ENCODE data around the gene PRDM16. TPM values are rescaled to one million over a fixed set of nuclear protein-coding genes. Genes with fewer than 3 reads are reported as not detected.

PRDM16 gene
- total RNA-seq, 1 experiment from 2014 or later = 0.17 TPM

- Histone ChIP-seq H3K4me2 (ENCODE audit: insufficient read depth, insufficient read length, low read length) (no peak overlapping the region), H2AK5ac (ENCODE audit: insufficient read length, low read length) (no peak overlapping the region), H4K8ac (replicated peaks; ENCODE audit: insufficient read length, low read depth, low read length) (no peak overlapping the region), H2AFZ (ENCODE audit: low read length) (no peak overlapping the region), H3K56ac (ENCODE audit: insufficient read length, low read depth, low read length) (no peak overlapping the region), H2BK12ac (ENCODE audit: insufficient read length, low read depth, low read length) (no peak overlapping the region), H4K20me1 (ENCODE audit: control insufficient read depth, insufficient read depth, insufficient read length) (peaks cover 2% of the 10 kb centered on the region), H4K91ac (ENCODE audit: insufficient read length, low read depth, low read length) (no peak overlapping the region), H2BK15ac (ENCODE audit: low read depth, low read length) (no peak overlapping the region), H3T11ph (ENCODE audit: low read length) (no peak overlapping the region), H3K23ac (ENCODE audit: insufficient read length, low read depth, low read length) (no peak overlapping the region), H3K14ac (ENCODE audit: insufficient read depth, low read length) (no peak overlapping the region), H2BK120ac (ENCODE audit: low read depth, low read length, poor library complexity, severe bottlenecking) (no peak overlapping the region), H3K27me3 (ENCODE audit: insufficient read depth, low read length) (no peaks in the 10 kb centered on the region), H4K5ac (ENCODE audit: insufficient read length, low read depth, low read length) (no peak overlapping the region), H3K79me1 (ENCODE audit: insufficient read depth, low read depth, low read length, poor library complexity, severe bottlenecking) (no peaks in the 10 kb centered on the region), H3K27ac (ENCODE audit: insufficient read length, low read depth, low read length) (no peak overlapping the region), H2BK20ac (ENCODE audit: low read depth, low read length, poor library complexity, severe bottlenecking) (no peak overlapping the region), H3K9ac (ENCODE audit: extremely low read depth, insufficient read length, low read length) (no peak overlapping the region), H3K4ac (ENCODE audit: low read depth, low read length) (no peak overlapping the region), H3K18ac (ENCODE audit: insufficient read length, low read depth, low read length) (no peak overlapping the region), H2BK5ac (ENCODE audit: insufficient read length, low read length) (no peak overlapping the region), H3K79me2 (ENCODE audit: insufficient read depth, low read length) (no peaks in the 10 kb centered on the region), H3K4me1 (ENCODE audit: insufficient read depth, low read length) (no peaks in the 10 kb centered on the region), H3K23me2 (ENCODE audit: insufficient read length, low read depth, low read length, poor library complexity, severe bottlenecking) (no peaks in the 10 kb centered on the region), H3K9me3 (ENCODE audit: control insufficient read depth, low read depth, low read length) (no peaks in the 10 kb centered on the region)
- Mint-ChIP-seq H3K36me3 (ENCODE audit: insufficient read depth in 1 of 3, low read depth in 3 of 3) (peaks cover 0 to 28% (median 15%) of the 10 kb centered on the region in 3 experiments; a peak in 4 of 7 replicates), H3K27me3 (ENCODE audit: low read depth) (no peaks in the 10 kb centered on the region), H3K4me3 (no peak overlapping the region), H3K27ac (no peak overlapping the region), H3K9me3 (no peaks in the 10 kb centered on the region), H3K4me1 (peaks cover 9 to 21% of the 10 kb centered on the region in 2 experiments)
- DNase-seq = no peak
- no CpG with 5 or more reads among the region's 22 CpGs for WGBS (ENCODE audit: extremely low coverage, insufficient read length, low lambda C conversion rate)
- no peak for TF ChIP-seq CTCF (conservative IDR thresholded peaks at IDR 0.05)
Measured at GRCh38 chr1:3463013-3463385, 394.0 kb downstream of the PRDM16 start.

All from H9 (cell line).